Measurements from ENCODE around the gene PTPRN2.

The PTPRN2 gene

DNA sequence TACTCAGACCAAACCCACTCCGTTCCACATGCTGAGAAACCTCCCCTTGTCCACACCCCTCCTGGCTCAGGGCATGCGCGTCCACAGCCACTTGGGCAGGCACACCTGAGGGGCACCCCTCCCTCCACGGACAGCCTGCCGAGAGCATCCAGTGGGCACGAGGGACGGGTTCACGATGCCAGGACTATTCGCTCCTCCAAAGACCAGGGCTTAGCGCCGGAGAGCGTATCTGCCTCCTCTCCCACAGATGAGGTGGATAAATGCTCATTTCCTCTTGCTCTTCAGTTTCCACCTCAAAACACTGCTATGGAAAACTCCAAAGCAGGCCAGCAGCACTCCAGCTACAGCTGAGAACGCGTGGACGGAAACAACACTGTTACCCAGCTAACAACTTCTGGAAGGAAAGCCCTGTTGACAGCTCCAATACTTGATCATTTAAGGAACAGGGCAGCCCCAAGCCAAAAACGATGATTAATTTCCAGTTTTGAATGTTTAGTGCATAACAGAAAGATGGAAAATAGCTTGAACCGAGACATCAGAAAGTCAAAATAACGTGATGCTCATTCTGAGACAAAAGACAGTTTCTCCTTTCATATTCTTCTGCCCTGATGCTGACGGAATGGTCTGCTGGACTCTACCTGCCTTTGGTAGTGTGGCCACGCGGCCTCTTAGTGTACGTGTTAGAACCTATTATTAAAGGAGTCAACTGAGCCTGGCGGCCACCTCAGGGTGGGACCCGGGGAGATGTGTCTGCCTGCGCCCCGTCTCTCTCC lies 1046.1 kb downstream of the PTPRN2 start:
- TF ChIP-seq, protein P1, sequence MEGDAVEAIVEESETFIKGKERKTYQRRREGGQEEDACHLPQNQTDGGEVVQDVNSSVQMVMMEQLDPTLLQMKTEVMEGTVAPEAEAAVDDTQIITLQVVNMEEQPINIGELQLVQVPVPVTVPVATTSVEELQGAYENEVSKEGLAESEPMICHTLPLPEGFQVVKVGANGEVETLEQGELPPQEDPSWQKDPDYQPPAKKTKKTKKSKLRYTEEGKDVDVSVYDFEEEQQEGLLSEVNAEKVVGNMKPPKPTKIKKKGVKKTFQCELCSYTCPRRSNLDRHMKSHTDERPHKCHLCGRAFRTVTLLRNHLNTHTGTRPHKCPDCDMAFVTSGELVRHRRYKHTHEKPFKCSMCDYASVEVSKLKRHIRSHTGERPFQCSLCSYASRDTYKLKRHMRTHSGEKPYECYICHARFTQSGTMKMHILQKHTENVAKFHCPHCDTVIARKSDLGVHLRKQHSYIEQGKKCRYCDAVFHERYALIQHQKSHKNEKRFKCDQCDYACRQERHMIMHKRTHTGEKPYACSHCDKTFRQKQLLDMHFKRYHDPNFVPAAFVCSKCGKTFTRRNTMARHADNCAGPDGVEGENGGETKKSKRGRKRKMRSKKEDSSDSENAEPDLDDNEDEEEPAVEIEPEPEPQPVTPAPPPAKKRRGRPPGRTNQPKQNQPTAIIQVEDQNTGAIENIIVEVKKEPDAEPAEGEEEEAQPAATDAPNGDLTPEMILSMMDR (IDR thresholded peaks at IDR 0.05; ENCODE audit: low read depth, low read length), result no peak
- no peak for DNase-seq (ENCODE audit: extremely low read depth, low read depth)

DNA sequence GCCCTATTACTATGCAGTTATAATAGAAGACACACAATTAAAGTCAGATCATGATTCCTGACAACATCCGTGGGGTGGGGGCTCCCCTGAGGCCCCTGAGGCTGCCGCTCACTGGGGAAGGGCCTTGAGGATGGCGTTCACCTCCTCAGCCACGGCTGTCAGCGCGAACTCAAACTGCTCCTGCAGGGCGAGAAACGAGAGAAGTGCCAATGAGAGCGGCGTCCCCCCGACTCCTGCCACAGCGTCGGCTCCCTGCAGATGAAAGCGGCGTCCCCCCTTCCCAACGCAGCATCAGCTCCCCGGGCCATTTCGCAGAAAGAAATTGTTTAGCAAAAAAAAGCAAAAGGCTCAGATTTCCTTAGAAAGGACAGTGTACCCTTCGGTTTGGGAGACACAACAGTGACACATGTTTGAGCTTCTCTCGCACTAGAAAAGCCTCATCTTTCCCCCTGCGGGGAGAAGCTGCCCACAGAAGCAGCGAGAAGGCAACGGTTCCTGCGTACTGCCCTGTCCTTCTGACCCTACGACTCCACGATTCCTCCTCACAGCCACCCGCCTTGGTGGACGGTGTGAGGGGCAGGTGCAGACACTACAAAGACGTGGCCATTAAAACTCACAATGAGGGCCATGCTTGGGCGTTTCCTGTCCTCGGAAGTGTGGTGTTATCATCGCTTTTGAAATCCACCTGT lies 1046.9 kb downstream of the PTPRN2 start:
- TF ChIP-seq, protein P1 (IDR thresholded peaks at IDR 0.05; ENCODE audit: low read depth, low read length), result no peak

DNA sequence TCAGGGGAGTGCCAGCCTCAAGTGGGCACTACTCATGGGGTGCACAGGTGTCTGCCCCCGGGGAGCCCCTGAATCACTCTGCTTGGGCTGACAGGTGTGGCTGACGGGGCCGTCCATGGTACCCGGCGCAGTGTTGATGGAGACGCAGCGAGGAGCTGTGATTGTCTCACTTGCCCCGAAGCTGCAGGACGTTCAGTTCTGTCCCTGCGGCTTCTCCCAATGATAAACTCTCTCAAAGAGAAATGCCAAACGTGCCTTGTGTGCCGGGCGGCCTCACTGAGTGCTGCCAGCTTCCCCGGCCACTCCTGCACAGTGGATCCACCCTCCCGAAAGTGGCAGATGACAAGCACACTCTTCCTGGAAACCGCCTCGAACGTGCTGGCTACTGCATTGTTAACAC lies 1047.6 kb downstream of the PTPRN2 start:
- TF ChIP-seq, protein P1 (IDR thresholded peaks at IDR 0.05; ENCODE audit: low read depth, low read length), result no peak
- no peak for DNase-seq (ENCODE audit: extremely low read depth, low read depth)

More for the DNA sequence above, 1046.9 kb downstream of the PTPRN2 start:
- no peak for DNase-seq (ENCODE audit: extremely low read depth, low read depth)

DNA sequence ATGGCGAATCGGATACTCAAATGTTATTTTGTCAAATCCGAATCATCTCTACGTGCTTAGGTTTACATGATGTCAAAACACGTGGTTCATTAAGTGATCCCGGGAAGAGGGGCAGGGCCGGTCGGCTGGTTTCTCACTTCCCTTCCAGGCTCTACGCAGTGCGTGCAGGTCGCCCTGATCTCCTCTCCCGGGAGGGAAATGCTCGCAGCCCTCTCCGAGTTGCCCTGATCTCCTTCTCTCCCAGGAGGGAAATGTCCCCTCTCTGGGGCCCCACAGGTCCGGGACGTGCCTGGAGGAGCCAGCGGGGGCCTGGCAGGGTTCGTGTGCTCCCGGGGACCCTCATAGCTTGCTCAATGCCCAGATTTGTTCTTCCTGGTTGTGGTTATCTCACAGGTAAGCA lies 1048.1 kb downstream of the PTPRN2 start:
- no peak for DNase-seq (ENCODE audit: extremely low read depth, low read depth)
- TF ChIP-seq, protein P1 (IDR thresholded peaks at IDR 0.05; ENCODE audit: low read depth, low read length), result no peak

DNA sequence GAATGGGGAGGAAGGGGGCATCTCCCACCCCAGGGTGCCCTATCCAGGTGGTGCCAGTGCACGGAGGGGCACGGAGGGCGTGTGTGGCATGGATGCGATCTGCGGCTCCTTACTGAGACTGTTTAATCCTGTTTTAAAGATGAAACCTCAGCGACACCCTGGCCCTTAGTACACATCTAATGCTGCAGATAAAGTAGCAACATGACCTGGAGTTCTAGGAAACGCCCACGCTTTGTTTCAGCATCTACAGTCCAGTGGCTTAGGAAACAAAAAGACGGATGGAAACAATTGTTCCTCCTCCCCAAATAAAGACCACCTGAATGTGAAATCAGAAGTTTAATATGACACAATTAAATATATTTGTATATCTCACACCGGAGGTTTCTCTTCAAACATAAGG lies 1048.9 kb downstream of the PTPRN2 start:
- DNase-seq (ENCODE audit: extremely low read depth, low read depth), result no peak
- TF ChIP-seq, protein P1 (IDR thresholded peaks at IDR 0.05; ENCODE audit: low read depth, low read length), result no peak

DNA sequence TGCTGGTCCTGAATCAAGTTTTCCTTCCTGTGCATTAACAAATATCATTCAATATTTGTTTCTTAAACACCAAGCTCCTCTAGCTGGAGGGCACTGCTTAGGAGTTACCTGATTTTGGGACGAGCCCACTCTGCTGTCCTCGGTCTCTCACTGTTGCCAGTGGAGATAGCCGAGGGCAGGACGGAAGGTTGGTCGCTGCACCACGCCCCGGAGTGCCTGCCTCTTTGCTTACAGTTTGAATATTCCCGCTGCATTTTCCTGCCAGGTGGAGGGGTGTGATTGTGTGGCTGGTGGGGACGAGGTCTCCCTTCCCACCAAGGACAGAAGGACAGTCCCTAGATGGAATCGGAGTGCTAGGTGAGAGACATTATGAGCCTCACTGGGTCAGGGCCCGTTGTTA lies 1049.3 kb downstream of the PTPRN2 start:
- DNase-seq (ENCODE audit: extremely low read depth, low read depth), result no peak
- TF ChIP-seq, protein P1 (IDR thresholded peaks at IDR 0.05; ENCODE audit: low read depth, low read length), result no peak

DNA sequence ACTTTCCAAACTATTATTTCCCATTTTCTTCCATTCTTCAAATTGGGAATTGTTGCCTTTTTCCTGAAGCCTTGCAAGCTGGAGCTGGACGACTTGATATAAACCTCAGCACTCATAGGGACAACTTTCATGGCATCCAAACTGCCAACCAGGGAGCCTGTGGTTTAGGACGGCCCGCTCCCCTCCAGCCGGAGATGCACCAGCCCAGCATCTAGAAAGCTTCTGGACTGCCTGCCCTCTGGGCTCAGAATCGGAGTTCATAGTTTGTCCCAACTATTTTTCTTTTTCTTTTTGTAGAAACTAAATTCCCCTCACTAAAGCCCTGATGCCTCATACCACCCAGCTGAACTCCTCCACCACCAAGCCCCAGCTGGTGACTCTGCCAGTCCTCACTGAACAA lies 1050.6 kb downstream of the PTPRN2 start:
- TF ChIP-seq, protein P1 (IDR thresholded peaks at IDR 0.05; ENCODE audit: low read depth, low read length), result no peak

More for the DNA sequence above, 1050.6 kb downstream of the PTPRN2 start:
- DNase-seq (ENCODE audit: extremely low read depth, low read depth), result no peak

Data from AG09319 (cell line).